SKM-1 treated with dmso at 0.1 percent for 144 hours (cell line): ENCODE data around the gene FAF1.
"Not testable (repeated sequence)": the region's sequence is repeated elsewhere in the genome, so short reads cannot be mapped to it uniquely, and the experiment has no call there.

Source experiments
- DNase-seq: peaks from one replicate; lab custom pipeline; 2025; ENCODE audit not compliant: unreplicated experiment; lab: John Stamatoyannopoulos, UW

FAF1 gene

GRCh38 chr1:50964863-50965262 is 4.8 kb upstream of the FAF1 start:
- no peak for DNase-seq

GRCh38 chr1:50959303-50959912 is 659 bp downstream of the FAF1 start:
- no peak for DNase-seq

GRCh38 chr1:50955116-50955515 is 5.0 kb downstream of the FAF1 start:
- no peak for DNase-seq

- DNase-seq: not testable (repeated sequence)
Measured at GRCh38 chr1:50952566-50952965, 7.5 kb downstream of the FAF1 start.

GRCh38 chr1:50950396-50950795 is 9.7 kb downstream of the FAF1 start:
- no peak for DNase-seq

GRCh38 chr1:50949286-50949982 is 10.6 kb downstream of the FAF1 start:
- DNase-seq: no peak

- DNase-seq: no peak
Measured at GRCh38 chr1:50942334-50942733, 17.7 kb downstream of the FAF1 start.

GRCh38 chr1:50940291-50940690 is 19.8 kb downstream of the FAF1 start:
- DNase-seq: no peak

- no peak for DNase-seq
Measured at GRCh38 chr1:50936321-50936720, 23.7 kb downstream of the FAF1 start.

- not testable (repeated sequence) for DNase-seq
Measured at GRCh38 chr1:50935276-50935675, 24.8 kb downstream of the FAF1 start.

GRCh38 chr1:50934838-50935237 is 25.2 kb downstream of the FAF1 start:
- no peak for DNase-seq

- not testable (repeated sequence) for DNase-seq
Measured at GRCh38 chr1:50933770-50934169, 26.3 kb downstream of the FAF1 start.

- DNase-seq: not testable (repeated sequence)
Measured at GRCh38 chr1:50932043-50932442, 28.0 kb downstream of the FAF1 start.

- DNase-seq: peak; percentile 1
Measured at GRCh38 chr1:50930965-50931737, 28.9 kb downstream of the FAF1 start.

- no peak for DNase-seq
Measured at GRCh38 chr1:50930193-50930592, 29.9 kb downstream of the FAF1 start.

GRCh38 chr1:50929376-50929958 is 30.6 kb downstream of the FAF1 start:
- peak; percentile 34 for DNase-seq

- no peak for DNase-seq
Measured at GRCh38 chr1:50923564-50923963, 36.5 kb downstream of the FAF1 start.

GRCh38 chr1:50921029-50921428 is 39.0 kb downstream of the FAF1 start:
- DNase-seq: no peak

GRCh38 chr1:50920409-50920808 is 39.7 kb downstream of the FAF1 start:
- DNase-seq: no peak

GRCh38 chr1:50917138-50918137 is 42.6 kb downstream of the FAF1 start:
- no peak for DNase-seq
